Iris pigment epithelial cell (primary cell): Measurements from ENCODE around the gene SDR39U1.

Experiments
- DNase-seq: peaks from one replicate; pipeline ENCODE4 v3.0.0-alpha.2; 2011; ENCODE audit warnings: low read depth

The SDR39U1 gene

DNA sequence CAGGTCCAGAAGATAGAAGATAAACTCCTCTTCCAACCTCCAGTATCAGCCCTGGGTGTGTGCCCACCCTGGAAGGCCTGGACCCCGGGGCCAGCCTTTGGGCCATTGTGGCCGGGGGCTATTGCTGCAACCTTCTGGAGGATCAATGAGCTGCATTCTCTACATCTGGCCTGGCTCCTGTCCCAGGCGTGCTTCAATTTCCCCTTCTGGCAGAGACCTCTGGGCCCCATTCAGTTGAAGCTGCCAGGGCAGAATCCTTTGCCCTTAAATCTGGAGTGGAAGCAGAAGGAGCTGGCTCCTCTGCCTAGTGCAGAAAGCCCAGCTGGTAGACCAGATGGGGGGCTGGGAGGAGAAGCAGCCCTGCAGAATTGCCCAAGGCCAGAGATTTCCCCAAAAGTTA, 33.8 kb downstream of the SDR39U1 start:
- no peak for DNase-seq

DNA sequence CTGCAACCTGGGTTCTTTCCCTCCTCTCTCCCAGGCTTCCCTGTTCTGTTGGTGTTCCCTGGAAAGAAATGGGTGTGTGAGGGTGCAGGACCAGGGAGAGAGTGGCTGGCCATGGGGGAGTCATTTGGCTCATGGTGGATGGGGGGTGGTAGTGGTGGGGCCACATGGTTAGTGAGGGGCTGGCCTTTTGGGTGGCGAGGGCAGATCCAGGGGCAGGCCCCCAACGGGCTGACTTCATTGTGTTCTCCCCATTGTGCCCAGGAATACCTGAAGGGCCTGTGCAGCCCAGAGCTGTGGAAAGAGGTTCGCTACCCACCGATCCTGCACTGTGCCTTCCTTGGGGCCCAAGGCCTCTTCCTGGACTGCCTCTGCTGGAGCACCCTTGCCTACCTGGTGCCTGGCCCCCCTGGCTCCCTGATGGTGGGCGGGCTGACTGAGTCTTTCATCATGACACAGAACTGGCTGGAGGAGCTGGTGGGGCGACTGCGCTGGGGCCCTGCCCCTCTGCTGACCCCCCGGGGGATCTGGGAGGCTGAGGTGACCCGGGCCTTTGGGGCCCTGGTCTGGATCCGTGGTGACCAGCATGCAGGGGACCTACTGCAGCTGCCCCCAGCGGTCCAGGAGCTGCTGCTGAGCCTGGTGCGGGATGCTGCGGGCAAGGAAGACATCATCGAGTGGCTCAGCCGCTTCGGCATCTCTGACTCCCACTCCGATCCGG, 34.8 kb downstream of the SDR39U1 start:
- DNase-seq = no peak

GRCh38 chr14:24406416-24406815, 36.2 kb downstream of the SDR39U1 start:
- DNase-seq = no peak

GRCh38 chr14:24404814-24405213, 37.8 kb downstream of the SDR39U1 start:
- DNase-seq = no peak

GRCh38 chr14:24403294-24403998, 39.1 kb downstream of the SDR39U1 start:
- peak; percentile 18 for DNase-seq

DNA sequence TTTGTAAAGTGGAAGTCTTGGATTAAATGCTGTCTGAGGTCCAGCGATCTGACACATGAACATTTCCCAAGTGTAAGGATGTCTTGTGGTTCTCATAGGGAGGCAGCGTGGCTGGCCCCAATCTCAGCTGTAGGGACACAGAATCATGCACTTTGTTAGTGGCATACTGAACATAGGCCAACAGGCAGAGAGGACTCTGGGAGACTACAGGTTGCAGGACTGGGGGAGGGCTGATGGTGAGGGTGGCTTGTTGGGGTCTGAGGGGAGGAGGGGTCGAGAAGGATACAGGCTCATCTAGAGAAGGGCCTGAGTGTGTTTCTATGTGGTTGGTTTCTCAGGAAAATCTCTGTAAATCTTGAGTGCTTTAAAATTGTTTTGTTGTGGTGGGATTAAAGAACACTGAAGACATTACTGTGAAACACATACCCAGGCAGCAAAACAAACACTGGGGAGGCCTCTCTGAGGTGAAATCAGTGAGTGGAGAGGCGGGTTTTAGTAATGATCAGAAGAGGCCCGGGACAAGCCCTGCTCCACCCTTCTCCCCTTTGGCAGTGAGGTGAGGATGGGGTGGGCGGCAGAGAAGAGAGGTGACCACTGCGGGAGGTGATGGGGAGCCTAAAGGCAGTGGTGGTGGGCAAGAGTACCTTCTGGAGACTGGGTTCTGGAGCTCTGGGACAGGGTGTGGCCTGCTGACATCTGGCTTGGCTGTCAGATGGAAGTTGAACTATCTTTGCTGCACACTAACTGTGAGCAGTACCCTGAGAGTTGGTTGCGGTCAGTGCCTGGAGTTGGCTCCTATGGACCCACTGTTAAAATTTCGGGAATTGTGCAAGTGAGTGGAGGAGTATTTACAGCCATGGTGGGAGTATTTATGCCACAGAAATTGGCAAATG, 40.5 kb downstream of the SDR39U1 start:
- DNase-seq = no peak

GRCh38 chr14:24399999-24400718, 42.4 kb downstream of the SDR39U1 start:
- no peak for DNase-seq

GRCh38 chr14:24399447-24399822, 43.1 kb downstream of the SDR39U1 start:
- DNase-seq = no peak

DNA sequence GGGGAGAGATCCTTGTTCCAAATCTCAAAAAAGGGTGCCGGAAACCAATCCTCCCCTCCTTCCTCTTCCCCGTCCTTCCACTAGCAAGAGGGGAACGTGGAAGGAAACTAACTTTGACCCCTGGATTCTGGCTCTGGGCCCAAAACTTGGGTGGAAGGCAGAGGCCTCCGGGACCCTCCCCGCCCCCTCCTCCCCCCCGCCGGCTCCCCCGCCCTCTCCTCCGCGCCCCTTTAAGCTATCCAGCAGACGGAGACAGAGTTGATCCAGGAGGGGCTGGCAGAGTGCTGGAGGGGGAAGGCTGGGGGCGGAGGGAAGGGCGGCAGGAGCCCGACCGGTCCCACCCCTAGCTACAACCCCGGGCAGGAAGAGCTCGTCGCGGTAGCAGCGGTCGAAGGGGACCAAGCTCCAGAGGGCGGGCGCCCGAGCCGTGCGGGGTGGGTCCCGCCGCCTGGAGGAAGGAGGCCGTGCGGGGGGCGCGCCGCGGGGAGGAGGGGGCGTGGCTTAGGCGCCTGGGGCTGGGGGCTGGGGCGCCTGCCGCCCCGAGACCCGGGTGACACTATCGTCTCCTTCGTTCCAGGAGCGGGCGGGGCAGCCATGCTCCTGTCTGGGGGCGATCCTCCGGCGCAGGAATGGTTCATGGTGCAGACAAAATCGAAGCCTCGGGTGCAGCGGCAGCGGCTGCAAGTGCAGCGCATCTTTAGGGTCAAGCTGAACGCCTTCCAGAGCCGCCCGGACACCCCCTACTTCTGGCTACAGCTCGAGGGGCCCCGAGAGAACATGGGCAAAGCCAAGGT, 43.7 kb downstream of the SDR39U1 start, which contains the start of gene NYNRIN:
TSS of gene NYNRIN (plus strand) at position 351 of the 794 bp plus-strand sequence. CDS start at position 595, 244 bp downstream.
- DNase-seq = peak; percentile 13

- DNase-seq = no peak
Measured at GRCh38 chr14:24398293-24398652, 44.3 kb downstream of the SDR39U1 start.

GRCh38 chr14:24397639-24398292, 44.8 kb downstream of the SDR39U1 start:
- no peak for DNase-seq

DNA sequence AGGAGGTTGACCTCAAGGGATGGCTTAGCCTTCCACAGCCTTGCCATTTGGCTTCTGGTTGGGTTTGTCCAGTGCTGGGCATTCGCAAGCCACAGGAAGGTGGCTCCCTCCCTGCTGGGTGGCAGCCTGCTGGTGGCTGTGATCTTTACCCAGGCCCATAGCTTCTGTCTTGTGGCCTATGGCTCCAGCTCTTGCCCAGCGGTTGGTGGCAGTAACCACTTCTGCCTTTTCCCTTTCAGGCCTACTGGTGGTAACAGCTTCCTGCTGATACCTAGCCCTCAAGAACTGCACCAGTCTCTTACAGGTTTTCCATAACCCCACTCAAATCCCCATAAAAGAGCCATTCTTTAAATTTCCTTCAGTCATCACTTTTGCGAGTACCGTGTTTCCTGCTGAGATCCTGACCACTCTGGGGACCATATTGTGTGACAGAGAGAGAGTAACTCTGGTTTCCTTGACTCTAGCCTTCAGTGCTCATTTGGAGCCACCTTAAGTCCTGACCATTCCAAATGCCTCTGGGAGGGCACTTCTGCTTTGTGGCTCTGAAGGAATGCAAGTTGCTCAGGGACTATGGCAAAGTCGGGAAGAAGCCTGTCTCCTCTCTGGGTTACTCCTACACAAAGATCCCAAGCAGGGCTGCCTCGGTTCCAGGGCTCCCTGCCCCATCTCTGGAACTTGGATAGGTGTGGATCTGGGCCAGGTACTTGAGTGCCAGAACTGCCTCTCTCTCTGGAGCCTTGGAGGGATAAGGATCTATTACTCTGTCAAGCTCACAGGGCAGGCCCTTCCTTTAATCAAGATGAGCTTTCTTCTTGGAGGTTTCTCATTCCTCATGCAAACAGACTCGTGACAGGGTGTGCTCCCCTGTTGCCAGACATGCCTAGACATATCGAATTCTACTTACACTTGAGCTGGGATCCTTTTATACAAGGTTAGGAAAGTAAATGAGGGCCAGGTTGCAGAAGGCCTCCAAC, 46.7 kb downstream of the SDR39U1 start:
- DNase-seq = no peak

DNA sequence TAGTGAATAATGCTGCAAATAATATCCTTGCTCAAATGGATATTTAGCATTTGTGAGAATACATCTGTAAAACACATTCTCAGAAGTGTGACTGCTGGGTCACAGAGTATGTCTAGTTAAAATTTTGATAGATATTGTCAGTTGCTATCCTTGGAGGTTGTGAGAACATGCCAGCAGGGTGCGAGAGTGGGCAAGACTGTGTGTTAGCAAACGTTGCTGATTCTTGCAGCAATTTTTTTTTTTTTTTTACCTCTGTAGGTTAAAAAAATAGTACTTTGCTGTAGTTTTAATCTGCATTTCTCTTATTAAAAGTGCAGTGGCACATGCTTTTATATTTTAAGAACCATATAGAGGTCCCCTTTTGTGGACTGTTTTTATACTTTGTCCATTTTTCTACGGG, 48.3 kb downstream of the SDR39U1 start:
- DNase-seq = no peak

DNA sequence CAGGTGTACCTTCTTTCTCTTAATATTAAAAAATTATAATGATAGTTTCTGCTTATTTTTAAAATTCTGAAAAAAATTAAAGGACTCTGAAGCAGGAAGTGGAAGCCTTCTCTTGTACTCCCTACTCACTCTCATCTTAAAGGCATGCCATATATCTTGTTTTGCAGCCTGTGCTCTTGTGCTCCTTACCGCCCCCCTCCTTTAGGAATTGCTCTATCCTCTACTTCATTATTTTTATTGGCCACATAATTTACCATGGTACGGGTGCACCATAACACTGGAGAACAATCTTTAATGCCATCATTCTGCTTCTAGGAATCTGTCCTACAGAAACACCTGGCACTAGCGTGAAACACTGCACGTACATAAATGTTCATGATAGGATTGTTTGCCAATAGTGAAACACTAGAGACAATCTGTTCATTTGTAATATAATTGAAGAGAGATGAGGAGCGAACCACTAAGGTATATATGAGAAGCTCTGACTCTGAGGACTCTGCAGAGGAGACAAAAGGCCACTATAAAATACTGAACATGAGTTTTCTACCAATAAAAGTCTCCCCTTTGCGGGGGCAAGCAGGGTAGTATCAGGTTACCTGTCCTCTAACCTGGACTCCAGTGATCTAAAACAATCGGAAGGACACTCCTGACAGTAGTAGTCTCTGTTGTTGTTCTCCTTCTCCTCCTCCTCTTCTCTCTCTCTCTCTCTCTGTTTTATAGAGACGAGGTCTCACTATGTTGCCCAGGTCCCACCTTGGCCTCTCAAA, 50.1 kb downstream of the SDR39U1 start:
- DNase-seq = peak; percentile 79

DNA sequence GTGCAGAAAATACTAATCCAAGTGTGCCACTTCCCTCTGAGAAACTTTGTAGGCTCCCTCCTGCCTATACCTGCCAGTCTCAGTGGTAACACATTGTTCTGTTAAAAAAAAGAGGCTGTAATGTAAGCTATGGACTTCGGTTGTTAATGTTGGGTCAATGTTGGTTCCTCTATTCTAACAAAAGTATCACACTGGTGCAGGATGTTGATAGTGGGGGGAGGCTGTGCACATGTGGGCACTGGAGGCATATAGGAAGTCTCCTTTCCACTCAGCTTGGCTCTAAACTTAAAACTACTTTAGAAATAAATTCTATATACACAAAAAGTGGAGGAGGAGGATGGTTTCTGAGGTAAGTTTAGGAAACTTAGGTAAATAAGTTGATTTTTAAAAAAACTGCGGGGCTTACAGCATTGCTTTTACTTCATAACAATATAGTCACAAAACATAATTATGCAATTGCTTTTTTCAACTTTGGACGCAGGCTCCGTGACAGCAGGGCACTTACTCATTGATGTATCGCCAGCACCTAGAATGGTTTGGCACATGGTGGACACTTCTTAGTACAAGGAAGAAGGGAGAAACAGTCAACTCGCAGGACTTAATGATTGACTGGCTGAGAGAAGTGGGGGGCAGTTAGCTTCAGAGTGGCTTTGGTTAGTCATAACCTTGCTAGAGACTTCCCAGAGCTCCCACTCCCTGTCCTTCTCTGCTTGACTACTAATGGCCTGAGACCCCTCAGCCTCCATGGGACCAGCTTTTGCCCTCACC, 51.7 kb downstream of the SDR39U1 start:
- DNase-seq = no peak
